CD14-positive monocyte (primary cell): Measurements from ENCODE around the gene PAK5. TPM values are rescaled to one million over a fixed set of nuclear protein-coding genes. Genes with fewer than 3 reads are reported as not detected.

Experiments used
- DNase-seq, 3 donors: peaks; one replicate each; pipeline ENCODE4 v3.0.0-alpha.2; 2011 to 2022
- H2AFZ ChIP-seq: 2 replicates; pipeline ENCODE4 v1.6.0; 2012; ENCODE audit warnings: mild to moderate bottlenecking, low read depth, low read length, inconsistent platforms; ENCODE audit not compliant: insufficient read depth, poor library complexity, severe bottlenecking
- H3K27ac ChIP-seq, 2 donors: 1 replicate in 1 of 2; 2 replicates in 1 of 2; pipeline ENCODE4 v1.5.1; 2012 to 2013; ENCODE audit warnings: low read length in 2 of 2, control low read depth in 1 of 2, inconsistent platforms in 1 of 2, low read depth in 1 of 2, mild to moderate bottlenecking in 1 of 2
- H3K27me3 ChIP-seq, 2 donors: one replicate each; pipeline versions ENCODE4 v1.6.0 to v1.6.1; 2011 to 2013; ENCODE audit warnings: low read length in 2 of 2; ENCODE audit not compliant: control insufficient read depth in 2 of 2, insufficient read depth in 2 of 2
- H3K36me3 ChIP-seq, 2 donors: replicated peaks in 1 of 2; 1 replicate in 1 of 2; 2 replicates in 1 of 2; pipeline versions ENCODE4 v1.5.1 to v1.6.1; 2012 to 2013; ENCODE audit warnings: low read length in 2 of 2, control low read depth in 1 of 2, inconsistent platforms in 1 of 2, mild to moderate bottlenecking in 1 of 2; ENCODE audit not compliant: insufficient read depth in 2 of 2, control insufficient read depth in 1 of 2
- H3K4me1 ChIP-seq, 2 donors: 1 replicate in 1 of 2; 2 replicates in 1 of 2; pipeline versions ENCODE4 v1.5.1 to v1.6.1; 2012 to 2013; ENCODE audit warnings: low read length in 2 of 2, control low read depth in 1 of 2, inconsistent platforms in 1 of 2, mild to moderate bottlenecking in 1 of 2, moderate library complexity in 1 of 2; ENCODE audit not compliant: insufficient read depth in 2 of 2, control insufficient read depth in 1 of 2
- H3K4me2 ChIP-seq: replicated peaks from 2 replicates; pipeline ENCODE3; 2012; ENCODE audit warnings: low read length, moderate library complexity, mild to moderate bottlenecking; ENCODE audit not compliant: poor library complexity, severe bottlenecking; ENCODE audit errors: extremely low read depth
- H3K4me3 ChIP-seq, 3 experiments: fragments of 200-600 bp in 1 of 3; sonication (generic) in 1 of 3; replicated peaks in 1 of 3; 1 replicate in 2 of 3; 2 replicates in 1 of 3; pipeline ENCODE4 v1.5.1; 2011 to 2013; ENCODE audit warnings: low read length in 3 of 3, mild to moderate bottlenecking in 3 of 3, control low read depth in 2 of 3, low read depth in 2 of 3, inconsistent platforms in 1 of 3, moderate library complexity in 1 of 3
- H3K79me2 ChIP-seq: 2 replicates; pipeline ENCODE4 v1.6.0; 2012; ENCODE audit warnings: mild to moderate bottlenecking, control low read depth, inconsistent platforms, low read length, moderate library complexity; ENCODE audit not compliant: insufficient read depth
- H3K9ac ChIP-seq: 2 replicates; pipeline ENCODE4 v1.6.0; 2017; ENCODE audit warnings: low read length, mild to moderate bottlenecking; ENCODE audit not compliant: insufficient read depth, poor library complexity, severe bottlenecking
- H3K9me3 ChIP-seq, 2 donors: replicated peaks in 1 of 2; 1 replicate in 1 of 2; 2 replicates in 1 of 2; pipeline versions ENCODE4 v1.5.1 to v1.6.1; 2012 to 2013; ENCODE audit warnings: low read length in 2 of 2, control low read depth in 1 of 2; ENCODE audit not compliant: control insufficient read depth in 1 of 2, insufficient read depth in 1 of 2
- H4K20me1 ChIP-seq: 2 replicates; pipeline ENCODE4 v1.6.0; 2012; ENCODE audit warnings: mild to moderate bottlenecking, low read length, control low read depth, moderate library complexity; ENCODE audit not compliant: insufficient read depth
- H3K27ac Mint-ChIP-seq, 7 donors: one replicate each; pipeline ENCODE4 v1.8.0; 2020; ENCODE audit warnings: mild to moderate bottlenecking in 7 of 7, mixed read lengths in 7 of 7, moderate library complexity in 6 of 7, inconsistent platforms in 2 of 7
- H3K27me3 Mint-ChIP-seq, 3 donors: one replicate each; pipeline ENCODE4 v1.8.0; 2021 to 2022; ENCODE audit warnings: low read depth in 3 of 3, mild to moderate bottlenecking in 3 of 3, mixed read lengths in 3 of 3, moderate library complexity in 3 of 3, inconsistent platforms in 1 of 3
- H3K36me3 Mint-ChIP-seq, 2 donors: one replicate each; pipeline ENCODE4 v1.8.0; 2020; ENCODE audit warnings: mixed read lengths in 2 of 2, inconsistent platforms in 1 of 2, mild to moderate bottlenecking in 1 of 2
- H3K4me1 Mint-ChIP-seq: one replicate; pipeline ENCODE4 v1.8.0; 2020; ENCODE audit warnings: mild to moderate bottlenecking, mixed read lengths
- H3K4me3 Mint-ChIP-seq, 2 donors: one replicate each; pipeline ENCODE4 v1.8.0; 2020; ENCODE audit warnings: mild to moderate bottlenecking in 2 of 2, mixed read lengths in 2 of 2, moderate library complexity in 1 of 2
- H3K9me3 Mint-ChIP-seq, 7 donors: one replicate each; pipeline ENCODE4 v1.8.0; 2020 to 2022; ENCODE audit warnings: mixed read lengths in 7 of 7, mild to moderate bottlenecking in 6 of 7, moderate library complexity in 6 of 7, inconsistent platforms in 2 of 7
- WGBS: methylation state at CpG from one replicate; pipeline ENCODE4 v1.1.5; 2013; ENCODE audit warnings: missing lambda C conversion rate; ENCODE audit not compliant: insufficient coverage; 5-methylcytosine and 5-hydroxymethylcytosine counted together
- intact Hi-C, 2 donors: fragments of 100-400 bp; cut with micrococcal nuclease; formaldehyde crosslinking; loops; one replicate each; pipeline versions ENCODE4 v1.15.0 to v1.15.1; 2023
- polyA plus RNA-seq, 3 donors: library from polyadenylated mRNA; depleted of rRNA in 1 of 3; unstranded in 2 of 3; stranded (reverse) in 1 of 3; fragments of 300-500 nt in 2 of 3; fragments of >200 nt in 1 of 3; fragmentation: Illumina TruSeq in 2 of 3; gene quantifications; 1 replicate in 2 of 3; 2 replicates in 1 of 3; pipeline ENCODE4 v1.2.3, GENCODE V29; 2012 to 2021
- TF ChIP-seq, protein P1 (sequence below): fragments of 200-600 bp; IDR thresholded peaks from one replicate; pipeline ENCODE4 v1.8.0; 2022; ENCODE audit warnings: antibody characterized with exemption, mild to moderate bottlenecking

Gene PAK5
- polyA plus RNA-seq, 3 donors: not detected

DNA sequence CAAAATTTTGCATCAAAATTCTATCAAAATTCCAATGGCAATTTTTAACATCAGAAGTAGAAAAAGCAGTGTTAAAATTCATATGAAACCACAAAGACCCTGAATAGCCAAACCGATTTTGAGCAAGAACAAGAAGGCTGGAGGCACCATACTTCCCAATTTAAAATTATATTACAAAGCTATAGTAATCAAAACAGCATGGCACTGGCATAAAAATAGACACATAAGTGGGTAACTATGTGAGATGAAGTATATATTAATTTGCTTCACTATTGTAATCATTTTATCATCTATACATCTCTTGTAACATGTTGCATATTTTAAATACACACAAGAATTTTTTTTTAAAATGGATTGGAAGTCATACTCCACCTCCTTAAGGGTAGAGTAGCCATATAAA, 77.4 kb downstream of the PAK5 start:
- no peaks in the 10 kb centered on the region for H3K4me1 Mint-ChIP-seq
- DNase-seq: no peak
- TF ChIP-seq, protein P1, sequence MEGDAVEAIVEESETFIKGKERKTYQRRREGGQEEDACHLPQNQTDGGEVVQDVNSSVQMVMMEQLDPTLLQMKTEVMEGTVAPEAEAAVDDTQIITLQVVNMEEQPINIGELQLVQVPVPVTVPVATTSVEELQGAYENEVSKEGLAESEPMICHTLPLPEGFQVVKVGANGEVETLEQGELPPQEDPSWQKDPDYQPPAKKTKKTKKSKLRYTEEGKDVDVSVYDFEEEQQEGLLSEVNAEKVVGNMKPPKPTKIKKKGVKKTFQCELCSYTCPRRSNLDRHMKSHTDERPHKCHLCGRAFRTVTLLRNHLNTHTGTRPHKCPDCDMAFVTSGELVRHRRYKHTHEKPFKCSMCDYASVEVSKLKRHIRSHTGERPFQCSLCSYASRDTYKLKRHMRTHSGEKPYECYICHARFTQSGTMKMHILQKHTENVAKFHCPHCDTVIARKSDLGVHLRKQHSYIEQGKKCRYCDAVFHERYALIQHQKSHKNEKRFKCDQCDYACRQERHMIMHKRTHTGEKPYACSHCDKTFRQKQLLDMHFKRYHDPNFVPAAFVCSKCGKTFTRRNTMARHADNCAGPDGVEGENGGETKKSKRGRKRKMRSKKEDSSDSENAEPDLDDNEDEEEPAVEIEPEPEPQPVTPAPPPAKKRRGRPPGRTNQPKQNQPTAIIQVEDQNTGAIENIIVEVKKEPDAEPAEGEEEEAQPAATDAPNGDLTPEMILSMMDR: no peak
- Histone ChIP-seq H3K27ac (no peak overlapping the region), H3K9ac (no peak overlapping the region), H3K27me3 (no peaks in the 10 kb centered on the region), H3K9me3 (no peaks in the 10 kb centered on the region), H2AFZ (no peak overlapping the region), H3K4me3 (no peak overlapping the region), H3K36me3 (no peaks in the 10 kb centered on the region), H3K79me2 (no peaks in the 10 kb centered on the region), H3K4me2 (no peak overlapping the region), H3K4me1 (no peaks in the 10 kb centered on the region), H4K20me1 (no peaks in the 10 kb centered on the region)
- no peak overlapping the region for H3K27ac Mint-ChIP-seq
- no peak overlapping the region for H3K4me3 Mint-ChIP-seq
- peaks cover 0 to 5% (median 2%) of the 10 kb centered on the region in 7 donors for H3K9me3 Mint-ChIP-seq
- H3K27me3 Mint-ChIP-seq: no peaks in the 10 kb centered on the region
- intact Hi-C loops: no loop called here
- no peaks in the 10 kb centered on the region for H3K36me3 Mint-ChIP-seq
- no CpG with 5 or more reads among the region's 1 CpG for WGBS

DNA sequence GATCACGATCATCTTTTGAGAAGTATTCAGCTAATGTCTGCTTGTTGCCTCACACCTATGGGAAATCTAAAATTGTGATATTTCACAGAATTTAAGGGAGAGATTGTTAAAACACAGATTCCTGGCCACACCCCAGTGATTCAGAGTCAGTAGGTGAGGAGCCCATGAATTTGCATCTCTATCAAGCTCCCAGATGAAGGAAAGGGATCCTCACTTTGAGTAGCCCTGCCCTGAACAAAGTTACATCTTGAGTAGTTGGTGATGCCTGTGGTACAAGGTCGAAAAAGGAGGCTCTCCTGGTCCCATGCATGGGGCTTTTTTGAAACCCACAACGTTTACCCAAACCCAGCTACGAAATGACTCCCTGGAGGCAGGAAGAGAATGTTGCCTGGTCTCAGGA, 79.5 kb downstream of the PAK5 start:
- no peaks in the 10 kb centered on the region for H3K27me3 Mint-ChIP-seq
- WGBS: no CpG with 5 or more reads among the region's 4 CpGs
- DNase-seq: no peak
- Histone ChIP-seq H3K79me2 (no peaks in the 10 kb centered on the region), H3K4me1 (no peaks in the 10 kb centered on the region), H3K36me3 (no peaks in the 10 kb centered on the region), H3K4me2 (no peak overlapping the region), H3K9ac (no peak overlapping the region), H4K20me1 (no peaks in the 10 kb centered on the region), H3K27ac (no peak overlapping the region), H3K27me3 (no peaks in the 10 kb centered on the region), H2AFZ (no peak overlapping the region), H3K9me3 (no peaks in the 10 kb centered on the region), H3K4me3 (no peak overlapping the region)
- no peak overlapping the region for H3K27ac Mint-ChIP-seq
- peaks cover 0 to 4% (median 2%) of the 10 kb centered on the region in 7 donors for H3K9me3 Mint-ChIP-seq
- no peaks in the 10 kb centered on the region for H3K36me3 Mint-ChIP-seq
- TF ChIP-seq, protein P1: no peak
- no peaks in the 10 kb centered on the region for H3K4me1 Mint-ChIP-seq
- intact Hi-C loops: no loop called here
- H3K4me3 Mint-ChIP-seq: no peak overlapping the region
